H9 (cell line): ENCODE measurements around the gene CPNE2. TPM values are rescaled to one million over a fixed set of nuclear protein-coding genes. Genes with fewer than 3 reads are reported as not detected.

Experiments
- DNase-seq: peaks from one replicate; pipeline ENCODE4 v3.0.0-alpha.2; 2017
- H2AFZ ChIP-seq: one replicate; pipeline ENCODE4 v1.6.1; 2013; ENCODE audit warnings: mild to moderate bottlenecking, low read length, control low read depth, moderate library complexity
- H2AK5ac ChIP-seq: 2 replicates; pipeline ENCODE4 v1.6.1; 2013; ENCODE audit warnings: low read length, control low read depth, mixed read lengths; ENCODE audit not compliant: insufficient read length
- H2BK120ac ChIP-seq: one replicate; pipeline ENCODE4 v1.6.1; 2013; ENCODE audit warnings: low read depth, mild to moderate bottlenecking, low read length, control low read depth, inconsistent platforms; ENCODE audit not compliant: poor library complexity, severe bottlenecking
- H2BK12ac ChIP-seq: 2 replicates; pipeline ENCODE4 v1.6.1; 2013; ENCODE audit warnings: low read length, control low read depth, mixed read lengths, low read depth; ENCODE audit not compliant: insufficient read length
- H2BK15ac ChIP-seq: 2 replicates; pipeline ENCODE4 v1.6.1; 2013; ENCODE audit warnings: low read depth, low read length, control low read depth
- H2BK20ac ChIP-seq: one replicate; pipeline ENCODE4 v1.6.1; 2013; ENCODE audit warnings: low read depth, mild to moderate bottlenecking, low read length, control low read depth, inconsistent platforms; ENCODE audit not compliant: poor library complexity, severe bottlenecking
- H2BK5ac ChIP-seq: 2 replicates; pipeline ENCODE4 v1.6.1; 2013; ENCODE audit warnings: low read length, control low read depth, mixed read lengths; ENCODE audit not compliant: insufficient read length
- H3K14ac ChIP-seq: 2 replicates; pipeline ENCODE4 v1.6.1; 2013; ENCODE audit warnings: low read length, control low read depth; ENCODE audit not compliant: insufficient read depth
- H3K18ac ChIP-seq: 2 replicates; pipeline ENCODE4 v1.6.1; 2013; ENCODE audit warnings: low read depth, mild to moderate bottlenecking, mixed read lengths, low read length, control low read depth; ENCODE audit not compliant: insufficient read length
- H3K23ac ChIP-seq: 2 replicates; pipeline ENCODE4 v1.6.1; 2013; ENCODE audit warnings: low read length, control low read depth, mixed read lengths, low read depth; ENCODE audit not compliant: insufficient read length
- H3K23me2 ChIP-seq: 2 replicates; pipeline ENCODE4 v1.6.1; 2013; ENCODE audit warnings: low read depth, mild to moderate bottlenecking, mixed read lengths, low read length, control low read depth; ENCODE audit not compliant: insufficient read length, poor library complexity, severe bottlenecking
- H3K27ac ChIP-seq: 2 replicates; pipeline ENCODE4 v1.5.1; 2013; ENCODE audit warnings: low read length, control low read depth, mixed read lengths, low read depth; ENCODE audit not compliant: insufficient read length
- H3K27me3 ChIP-seq: 2 replicates; pipeline ENCODE4 v1.6.1; 2013; ENCODE audit warnings: low read length, control low read depth, inconsistent platforms; ENCODE audit not compliant: insufficient read depth
- H3K4ac ChIP-seq: 2 replicates; pipeline ENCODE4 v1.6.1; 2013; ENCODE audit warnings: low read depth, mild to moderate bottlenecking, control low read depth, inconsistent platforms, low read length, moderate library complexity
- H3K4me1 ChIP-seq: 2 replicates; pipeline ENCODE4 v1.6.1; 2013; ENCODE audit warnings: low read length, control low read depth, inconsistent platforms; ENCODE audit not compliant: insufficient read depth
- H3K4me2 ChIP-seq: 2 replicates; pipeline ENCODE4 v1.6.1; 2013; ENCODE audit warnings: low read length, control low read depth, mixed read lengths; ENCODE audit not compliant: insufficient read length, insufficient read depth
- H3K56ac ChIP-seq: 2 replicates; pipeline ENCODE4 v1.6.1; 2013; ENCODE audit warnings: low read depth, mild to moderate bottlenecking, mixed read lengths, low read length, control low read depth; ENCODE audit not compliant: insufficient read length
- H3K79me1 ChIP-seq: 2 replicates; pipeline ENCODE4 v1.6.1; 2013; ENCODE audit warnings: low read depth, mild to moderate bottlenecking, moderate library complexity, low read length, control low read depth, inconsistent platforms; ENCODE audit not compliant: insufficient read depth, poor library complexity, severe bottlenecking
- H3K79me2 ChIP-seq: 2 replicates; pipeline ENCODE4 v1.6.1; 2013; ENCODE audit warnings: low read length, control low read depth, inconsistent platforms; ENCODE audit not compliant: insufficient read depth
- H3K9ac ChIP-seq: 2 replicates; pipeline ENCODE4 v1.6.1; 2013; ENCODE audit warnings: low read length, control low read depth, mixed read lengths; ENCODE audit not compliant: insufficient read length; ENCODE audit errors: extremely low read depth
- H3K9me3 ChIP-seq: one replicate; pipeline ENCODE4 v1.6.1; 2013; ENCODE audit warnings: low read depth, low read length, inconsistent platforms; ENCODE audit not compliant: control insufficient read depth
- H3T11ph ChIP-seq: one replicate; pipeline ENCODE4 v1.6.1; 2013; ENCODE audit warnings: mild to moderate bottlenecking, low read length, control low read depth, inconsistent platforms
- H4K20me1 ChIP-seq: one replicate; pipeline ENCODE4 v1.6.1; 2013; ENCODE audit not compliant: control insufficient read depth, insufficient read length, insufficient read depth
- H4K5ac ChIP-seq: 2 replicates; pipeline ENCODE4 v1.6.1; 2013; ENCODE audit warnings: low read depth, mild to moderate bottlenecking, mixed read lengths, low read length, control low read depth; ENCODE audit not compliant: insufficient read length
- H4K8ac ChIP-seq: replicated peaks from 2 replicates; pipeline ENCODE4 v1.6.1; 2013; ENCODE audit warnings: low read length, control low read depth, mixed read lengths, low read depth; ENCODE audit not compliant: insufficient read length
- H4K91ac ChIP-seq: 2 replicates; pipeline ENCODE4 v1.6.1; 2013; ENCODE audit warnings: low read depth, mild to moderate bottlenecking, moderate library complexity, mixed read lengths, low read length, control low read depth; ENCODE audit not compliant: insufficient read length
- H3K27ac Mint-ChIP-seq, 3 experiments: 2 replicates in 2 of 3; 3 replicates in 1 of 3; pipeline ENCODE4 v1.8.0; 2020 to 2021; ENCODE audit warnings: mixed read lengths in 3 of 3, mild to moderate bottlenecking in 1 of 3, moderate library complexity in 1 of 3
- H3K27me3 Mint-ChIP-seq: 2 replicates; pipeline ENCODE4 v1.8.0; 2021; ENCODE audit warnings: low read depth, mild to moderate bottlenecking, moderate library complexity, mixed read lengths
- H3K36me3 Mint-ChIP-seq, 3 experiments: 2 replicates in 2 of 3; 3 replicates in 1 of 3; pipeline ENCODE4 v1.8.0; 2020 to 2021; ENCODE audit warnings: low read depth in 3 of 3, mixed read lengths in 3 of 3; ENCODE audit not compliant: insufficient read depth in 1 of 3
- H3K4me1 Mint-ChIP-seq, 2 experiments: 2 replicates each; pipeline ENCODE4 v1.8.0; 2020; ENCODE audit warnings: mixed read lengths in 2 of 2
- H3K4me3 Mint-ChIP-seq, 2 experiments: 2 replicates in 1 of 2; 3 replicates in 1 of 2; pipeline ENCODE4 v1.8.0; 2020 to 2021; ENCODE audit warnings: mild to moderate bottlenecking in 2 of 2, mixed read lengths in 2 of 2, moderate library complexity in 1 of 2
- H3K9me3 Mint-ChIP-seq, 2 experiments: 2 replicates in 1 of 2; 3 replicates in 1 of 2; pipeline ENCODE4 v1.8.0; 2020; ENCODE audit warnings: mild to moderate bottlenecking in 2 of 2, mixed read lengths in 2 of 2, moderate library complexity in 1 of 2
- total RNA-seq: library from RNA; stranded (reverse); gene quantifications from 2 replicates; pipeline ENCODE4 v1.2.1, GENCODE V29; 2021
- TF ChIP-seq, protein P1 (sequence below): fragments of 200-600 bp; sonication (generic); conservative IDR thresholded peaks from 3 replicates; pipeline ENCODE4 v1.8.0; 2021; ENCODE audit warnings: antibody characterized with exemption, mild to moderate bottlenecking

CPNE2 gene
- total RNA-seq, 1 experiment from 2014 or later = 8.0 TPM

DNA sequence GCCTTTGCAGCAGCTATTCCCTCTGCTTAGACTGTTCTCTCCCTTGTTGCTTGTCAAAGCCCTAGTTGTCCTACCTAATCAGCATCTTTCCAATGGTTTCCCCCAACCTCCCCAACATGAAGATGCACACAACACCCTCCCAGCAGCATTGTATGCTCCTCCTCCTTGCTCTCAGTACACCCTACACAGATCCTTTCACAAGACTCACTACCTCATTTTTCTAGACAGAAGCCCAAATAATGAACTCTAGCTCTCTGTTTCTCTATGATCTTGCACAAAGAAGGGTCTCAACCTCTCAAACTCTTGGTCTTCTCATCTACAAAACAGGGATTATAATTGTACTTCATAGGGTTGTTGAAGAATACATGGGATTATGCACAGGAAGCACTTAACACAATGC is 74.1 kb downstream of the CPNE2 start:
- H3K23me2 ChIP-seq = no peaks in the 10 kb centered on the region
- no peaks in the 10 kb centered on the region for H3K27me3 Mint-ChIP-seq
- H3K27ac ChIP-seq = no peak overlapping the region
- H3K9ac ChIP-seq = no peak overlapping the region
- no peaks in the 10 kb centered on the region for H3K27me3 ChIP-seq
- no peaks in the 10 kb centered on the region for H3K4me1 Mint-ChIP-seq
- no peak overlapping the region for H2BK12ac ChIP-seq
- H3K4me1 ChIP-seq = no peaks in the 10 kb centered on the region
- TF ChIP-seq, protein P1, sequence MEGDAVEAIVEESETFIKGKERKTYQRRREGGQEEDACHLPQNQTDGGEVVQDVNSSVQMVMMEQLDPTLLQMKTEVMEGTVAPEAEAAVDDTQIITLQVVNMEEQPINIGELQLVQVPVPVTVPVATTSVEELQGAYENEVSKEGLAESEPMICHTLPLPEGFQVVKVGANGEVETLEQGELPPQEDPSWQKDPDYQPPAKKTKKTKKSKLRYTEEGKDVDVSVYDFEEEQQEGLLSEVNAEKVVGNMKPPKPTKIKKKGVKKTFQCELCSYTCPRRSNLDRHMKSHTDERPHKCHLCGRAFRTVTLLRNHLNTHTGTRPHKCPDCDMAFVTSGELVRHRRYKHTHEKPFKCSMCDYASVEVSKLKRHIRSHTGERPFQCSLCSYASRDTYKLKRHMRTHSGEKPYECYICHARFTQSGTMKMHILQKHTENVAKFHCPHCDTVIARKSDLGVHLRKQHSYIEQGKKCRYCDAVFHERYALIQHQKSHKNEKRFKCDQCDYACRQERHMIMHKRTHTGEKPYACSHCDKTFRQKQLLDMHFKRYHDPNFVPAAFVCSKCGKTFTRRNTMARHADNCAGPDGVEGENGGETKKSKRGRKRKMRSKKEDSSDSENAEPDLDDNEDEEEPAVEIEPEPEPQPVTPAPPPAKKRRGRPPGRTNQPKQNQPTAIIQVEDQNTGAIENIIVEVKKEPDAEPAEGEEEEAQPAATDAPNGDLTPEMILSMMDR = no peak
- H3T11ph ChIP-seq = no peak overlapping the region
- no peak overlapping the region for H3K4me2 ChIP-seq
- no peak overlapping the region for H2AFZ ChIP-seq
- no peak overlapping the region for H2BK15ac ChIP-seq
- H3K9me3 Mint-ChIP-seq = no peaks in the 10 kb centered on the region
- peak overlapping the region in 2 of 3 experiments; percentile 9 to 56; a peak in 2 of 7 replicates for H3K27ac Mint-ChIP-seq
- no peak overlapping the region for H3K23ac ChIP-seq
- no peak overlapping the region for H2AK5ac ChIP-seq
- no peak overlapping the region for H2BK20ac ChIP-seq
- no peak overlapping the region for H4K91ac ChIP-seq
- no peaks in the 10 kb centered on the region for H3K79me1 ChIP-seq
- no peak overlapping the region for H4K8ac ChIP-seq
- H3K56ac ChIP-seq = no peak overlapping the region
- no peak overlapping the region for H3K18ac ChIP-seq
- no peak overlapping the region for H3K4ac ChIP-seq
- H3K14ac ChIP-seq = no peak overlapping the region
- H3K36me3 Mint-ChIP-seq = peaks cover 30 to 79% (median 61%) of the 10 kb centered on the region in 3 experiments
- no peaks in the 10 kb centered on the region for H3K9me3 ChIP-seq
- no peak overlapping the region for H2BK120ac ChIP-seq
- no peak for DNase-seq
- no peaks in the 10 kb centered on the region for H3K79me2 ChIP-seq
- no peak overlapping the region for H2BK5ac ChIP-seq
- no peak overlapping the region for H3K4me3 Mint-ChIP-seq
- no peak overlapping the region for H4K5ac ChIP-seq
- no peaks in the 10 kb centered on the region for H4K20me1 ChIP-seq
